H1 (cell line): ENCODE measurements around the gene GRIA1. TPM values are rescaled to one million over a fixed set of nuclear protein-coding genes. Genes with fewer than 3 reads are reported as not detected.

Source experiments
- CTCF ChIA-PET: fragments of 300-600 bp; sonication (Branson Sonifier 250); formaldehyde crosslinking; loops from one replicate; lab custom pipeline; 2021; ENCODE audit not compliant: partially characterized antibody; lab: Charles Lee
- POLR2A ChIA-PET: fragments of 300-600 bp; sonication (Branson Sonifier 250); formaldehyde crosslinking; loops from one replicate; lab custom pipeline; 2021; ENCODE audit warnings: inconsistent platforms; ENCODE audit not compliant: partially characterized antibody; lab: Charles Lee
- DNase-seq, 2 experiments: peaks; one replicate each; pipeline versions ENCODE4 v3.0.0 to v3.0.0-alpha.2; 2010 to 2022; ENCODE audit warnings: low spot score in 2 of 2, low read depth in 1 of 2, mixed read lengths in 1 of 2
- FAIRE-seq: peaks from 2 replicates; lab custom pipeline; 2011; peaks lifted over from hg19 to GRCh38; lab: Jason Lieb, UNC
- H2AFZ ChIP-seq: 2 replicates; pipeline ENCODE4 v1.8.1; 2012; ENCODE audit warnings: low read length, inconsistent platforms
- H2AK5ac ChIP-seq: 2 replicates; pipeline ENCODE4 v1.6.1; 2013; ENCODE audit warnings: low read depth, low read length
- H2BK120ac ChIP-seq: replicated peaks from 2 replicates; pipeline ENCODE3; 2013; ENCODE audit warnings: low read depth, low read length, inconsistent platforms
- H2BK12ac ChIP-seq: 2 replicates; pipeline ENCODE4 v1.6.1; 2013; ENCODE audit warnings: low read depth, low read length
- H2BK15ac ChIP-seq: 2 replicates; pipeline ENCODE4 v1.6.1; 2013; ENCODE audit warnings: low read length
- H2BK20ac ChIP-seq: 2 replicates; pipeline ENCODE4 v1.6.1; 2013; ENCODE audit warnings: low read length
- H2BK5ac ChIP-seq: 2 replicates; pipeline ENCODE4 v1.6.1; 2013; ENCODE audit warnings: low read depth, low read length
- H3K14ac ChIP-seq: 2 replicates; pipeline ENCODE4 v1.6.1; 2013; ENCODE audit warnings: inconsistent platforms; ENCODE audit not compliant: insufficient read length
- H3K18ac ChIP-seq: 2 replicates; pipeline ENCODE4 v1.6.1; 2013; ENCODE audit warnings: low read length; ENCODE audit errors: extremely low read depth
- H3K23ac ChIP-seq: 2 replicates; pipeline ENCODE4 v1.6.1; 2013; ENCODE audit warnings: inconsistent platforms; ENCODE audit not compliant: insufficient read length
- H3K23me2 ChIP-seq: 2 replicates; pipeline ENCODE4 v1.6.1; 2013; ENCODE audit warnings: low read depth, low read length
- H3K27ac ChIP-seq: 2 replicates; pipeline ENCODE4 v1.6.1; 2011; ENCODE audit warnings: low read depth, low read length, inconsistent platforms
- H3K27me3 ChIP-seq, 4 experiments: replicated peaks in 1 of 4; 1 replicate in 1 of 4; 2 replicates in 3 of 4; pipeline versions ENCODE4 v1.6.1 to v1.8.1; 2011 to 2013; ENCODE audit warnings: low read length in 3 of 4, mild to moderate bottlenecking in 3 of 4, inconsistent platforms in 2 of 4, mixed read lengths in 2 of 4, moderate library complexity in 1 of 4; ENCODE audit not compliant: control insufficient read depth in 3 of 4, insufficient read depth in 3 of 4; ENCODE audit errors: extremely low read depth in 1 of 4
- H3K36me3 ChIP-seq, 4 experiments: 2 replicates each; pipeline versions ENCODE4 v1.6.1 to v1.8.1; 2011 to 2013; ENCODE audit warnings: mild to moderate bottlenecking in 4 of 4, low read length in 3 of 4, moderate library complexity in 2 of 4, control low read depth in 1 of 4, inconsistent platforms in 1 of 4; ENCODE audit not compliant: insufficient read depth in 4 of 4, control insufficient read depth in 2 of 4
- H3K4ac ChIP-seq: replicated peaks from 2 replicates; pipeline ENCODE3; 2013; ENCODE audit warnings: low read length, low read depth, mixed read lengths, inconsistent platforms; ENCODE audit not compliant: insufficient read length
- H3K4me1 ChIP-seq, 4 experiments: replicated peaks in 1 of 4; 1 replicate in 1 of 4; 2 replicates in 3 of 4; pipeline versions ENCODE4 v1.6.1 to v1.8.1; 2011 to 2013; ENCODE audit warnings: low read length in 3 of 4, inconsistent platforms in 2 of 4, mixed read lengths in 1 of 4; ENCODE audit not compliant: insufficient read depth in 4 of 4, control insufficient read depth in 3 of 4
- H3K4me2 ChIP-seq, 2 experiments: 2 replicates each; pipeline versions ENCODE4 v1.6.1 to v1.8.1; 2011 to 2013; ENCODE audit warnings: low read depth in 2 of 2, low read length in 2 of 2, control low read depth in 1 of 2, inconsistent platforms in 1 of 2, mild to moderate bottlenecking in 1 of 2; ENCODE audit not compliant: insufficient read depth in 1 of 2
- H3K4me3 ChIP-seq, 4 experiments: fragments of 200-600, 300-600 bp in 1 of 4; sonication (generic), shearing (Covaris generic), sonication (Bioruptor Twin) in 1 of 4; 2 replicates each; pipeline versions ENCODE4 v1.5.1 to v1.8.1; 2011 to 2016; ENCODE audit warnings: low read length in 4 of 4, low read depth in 3 of 4, control low read depth in 2 of 4, inconsistent platforms in 2 of 4, mild to moderate bottlenecking in 2 of 4, mixed read lengths in 1 of 4, moderate library complexity in 1 of 4; ENCODE audit not compliant: insufficient read depth in 2 of 4; ENCODE audit errors: extremely low read depth in 1 of 4
- H3K56ac ChIP-seq: replicated peaks from 2 replicates; pipeline ENCODE3; 2013; ENCODE audit warnings: low read depth, mild to moderate bottlenecking, mixed read lengths, low read length, inconsistent platforms; ENCODE audit not compliant: insufficient read length
- H3K79me1 ChIP-seq: 2 replicates; pipeline ENCODE4 v1.6.1; 2013; ENCODE audit warnings: low read depth, low read length, control low read depth
- H3K79me2 ChIP-seq, 2 experiments: 2 replicates each; pipeline versions ENCODE4 v1.6.1 to v1.8.1; 2012 to 2013; ENCODE audit warnings: low read length in 2 of 2, mild to moderate bottlenecking in 2 of 2, inconsistent platforms in 1 of 2; ENCODE audit not compliant: insufficient read depth in 2 of 2, control insufficient read depth in 1 of 2
- H3K9ac ChIP-seq, 4 experiments: replicated peaks in 1 of 4; 1 replicate in 1 of 4; 2 replicates in 3 of 4; pipeline versions ENCODE4 v1.6.1 to v1.8.1; 2011 to 2013; ENCODE audit warnings: low read depth in 3 of 4, low read length in 3 of 4, control low read depth in 2 of 4, mild to moderate bottlenecking in 2 of 4, moderate library complexity in 2 of 4, inconsistent platforms in 1 of 4; ENCODE audit errors: extremely low read depth in 1 of 4
- H3K9me3 ChIP-seq, 2 experiments: 2 replicates each; pipeline versions ENCODE4 v1.6.1 to v1.8.1; 2012 to 2013; ENCODE audit warnings: mild to moderate bottlenecking in 2 of 2, moderate library complexity in 2 of 2, control low read depth in 1 of 2, inconsistent platforms in 1 of 2, low read depth in 1 of 2, low read length in 1 of 2, mixed read lengths in 1 of 2; ENCODE audit not compliant: insufficient read depth in 2 of 2
- H4K20me1 ChIP-seq, 2 experiments: replicated peaks in 1 of 2; 2 replicates each; pipeline versions ENCODE3 to v1.8.1; 2011 to 2013; ENCODE audit warnings: inconsistent platforms in 2 of 2, low read length in 2 of 2, mild to moderate bottlenecking in 1 of 2; ENCODE audit not compliant: insufficient read depth in 2 of 2, control insufficient read depth in 1 of 2
- H4K5ac ChIP-seq: 2 replicates; pipeline ENCODE4 v1.6.1; 2013; ENCODE audit warnings: low read length, low read depth, mixed read lengths, inconsistent platforms; ENCODE audit not compliant: insufficient read length
- H4K8ac ChIP-seq: 2 replicates; pipeline ENCODE4 v1.8.0; 2013; ENCODE audit warnings: mild to moderate bottlenecking, moderate library complexity, low read length, inconsistent platforms; ENCODE audit not compliant: insufficient read depth; ENCODE audit errors: extremely low read depth
- H4K91ac ChIP-seq: replicated peaks from 2 replicates; pipeline ENCODE3; 2013; ENCODE audit warnings: low read length, mixed read lengths, inconsistent platforms; ENCODE audit not compliant: insufficient read length
- BACH1 ChIP-seq: IDR thresholded peaks from 2 replicates; pipeline ENCODE4 v1.6.1; 2012; ENCODE audit warnings: low read length, improper control_type of control experiment
- FOSL1 ChIP-seq: IDR thresholded peaks from 2 replicates; pipeline ENCODE4 v1.6.1; 2011; ENCODE audit warnings: mild to moderate bottlenecking, low read depth, low read length, moderate library complexity; ENCODE audit not compliant: insufficient read depth
- GABPA ChIP-seq: IDR thresholded peaks from 2 replicates; pipeline ENCODE4 v1.6.1; 2011; ENCODE audit warnings: mild to moderate bottlenecking, low read length, moderate library complexity, borderline replicate concordance; ENCODE audit not compliant: insufficient read depth
- HDAC2 ChIP-seq, 2 experiments: fragments of 300-600 bp in 1 of 2; sonication (generic) in 1 of 2; IDR thresholded peaks; 2 replicates each; pipeline ENCODE4 v1.6.1; 2011 to 2012; ENCODE audit warnings: low read depth in 2 of 2, low read length in 2 of 2, mild to moderate bottlenecking in 2 of 2, moderate library complexity in 2 of 2, borderline replicate concordance in 1 of 2, inconsistent platforms in 1 of 2
- KDM1A ChIP-seq: fragments of 200-600, 300-600 bp; sonication (generic); IDR thresholded peaks from 2 replicates; pipeline ENCODE4 v1.7.1; 2016; ENCODE audit warnings: mild to moderate bottlenecking, low read length, borderline replicate concordance
- SIRT6 ChIP-seq: IDR thresholded peaks from one replicate; pipeline ENCODE4 v1.7.1; 2012; ENCODE audit warnings: low read length, inconsistent platforms
- TAF7 ChIP-seq: optimal IDR thresholded peaks from 2 replicates; pipeline ENCODE3; 2011; ENCODE audit warnings: low read depth, mild to moderate bottlenecking, inconsistent platforms, low read length, moderate library complexity, borderline replicate concordance
- TBP ChIP-seq: IDR thresholded peaks from 2 replicates; pipeline ENCODE4 v1.6.1; 2011; ENCODE audit warnings: low read depth, low read length, improper control_type of control experiment
- YY1 ChIP-seq: IDR thresholded peaks from 2 replicates; pipeline ENCODE4 v1.6.1; 2011; ENCODE audit warnings: low read depth, mild to moderate bottlenecking, low read length
- WGBS, 2 experiments: shearing (Covaris generic) in 1 of 2; methylation state at CpG; one replicate each; pipeline versions ENCODE4 v1.1.6 to v1.1.7; 2013 to 2015; ENCODE audit warnings: low lambda C conversion rate in 2 of 2, mixed read lengths in 2 of 2, inconsistent platforms in 1 of 2, low coverage in 1 of 2, missing lambda C conversion rate in 1 of 2; ENCODE audit not compliant: insufficient replicate concordance in 2 of 2, insufficient coverage in 1 of 2, insufficient read length in 1 of 2; ENCODE audit errors: extremely low coverage in 1 of 2, missing lambda C conversion rate in 1 of 2; 5-methylcytosine and 5-hydroxymethylcytosine counted together
- polyA plus RNA-seq, 7 experiments: library from polyadenylated mRNA; depleted of rRNA in 3 of 7; stranded (reverse) in 5 of 7; unstranded in 2 of 7; fragments of >200 nt in 5 of 7; fragments of 200-250 nt in 2 of 7; gene quantifications; 1 replicate in 5 of 7; 2 replicates in 1 of 7; 4 replicates in 1 of 7; pipeline versions ENCODE4 v1.2.1 to v1.2.3, GENCODE V29; 2011 to 2013; ENCODE audit warnings: missing spikeins in 2 of 7, mixed read lengths in 2 of 7
- total RNA-seq: library from RNA; stranded (reverse); fragmentation: NEBNext Ultra II Directional; extraction: Animal tissue kit (Norgen Biotek cat#: 25700); gene quantifications from 2 replicates; pipeline ENCODE4 v1.2.1, GENCODE V29; 2021

GRIA1 gene
- total and polyA plus RNA-seq, 2 of the 8 experiments (the other 6 are each of a cell fraction or from before 2014, with no cell fraction given) = 0.97 to 2.5 TPM

DNA sequence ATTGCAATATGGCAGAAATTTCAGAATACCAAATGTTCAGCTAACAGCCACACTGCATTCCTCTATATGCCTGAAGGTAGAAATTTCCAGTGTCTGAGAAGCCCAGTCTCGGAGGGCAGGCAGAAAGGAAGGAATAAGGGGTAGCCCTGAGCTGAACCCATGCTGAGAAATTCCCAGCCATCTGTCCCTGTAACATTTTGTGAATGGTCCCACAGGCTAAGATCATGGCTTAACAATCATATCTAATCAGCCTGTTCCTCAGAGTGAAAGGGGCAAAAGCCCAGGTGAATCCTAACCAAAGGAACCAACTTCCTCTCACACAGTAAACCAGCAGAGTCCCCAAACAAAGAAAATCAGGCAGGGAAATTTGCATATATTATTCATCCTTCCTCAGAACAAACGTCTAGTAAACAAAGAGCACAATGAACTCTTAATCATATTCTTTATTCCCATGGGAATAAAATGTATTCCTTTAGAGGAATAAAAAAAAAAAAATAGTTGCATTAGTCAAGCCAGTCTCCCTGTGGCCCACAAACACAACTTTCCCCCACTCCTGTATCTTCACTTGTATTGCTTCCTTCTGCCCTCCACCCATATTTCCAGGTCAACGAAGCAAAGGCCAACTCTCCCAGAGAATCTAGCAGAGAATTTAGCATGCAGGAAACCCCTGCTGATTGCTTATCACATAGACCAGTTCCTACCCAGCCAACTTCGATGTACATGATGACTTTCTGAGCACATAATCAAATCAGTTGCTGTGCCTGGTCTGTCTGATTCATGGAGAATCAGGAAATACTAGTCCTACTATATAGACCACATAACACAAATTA lies 290.6 kb downstream of the GRIA1 start:
- Histone ChIP-seq H3K36me3 (no peaks in the 10 kb centered on the region), H3K9me3 (no peaks in the 10 kb centered on the region), H2BK12ac (no peak overlapping the region), H3K14ac (no peak overlapping the region), H3K4me3 (no peak overlapping the region), H4K91ac (no peak overlapping the region), H2BK5ac (no peak overlapping the region; the same call in 1 of the 2 replicates), H3K79me1 (no peaks in the 10 kb centered on the region), H4K5ac (no peak overlapping the region), H3K4ac (no peak overlapping the region), H2BK15ac (no peak overlapping the region), H3K27me3 (no peaks in the 10 kb centered on the region), H2BK120ac (no peak overlapping the region), H3K4me1 (peaks cover 4 to 16% (median 12%) of the 10 kb centered on the region in 4 experiments; a peak in 5 of 7 replicates), H3K79me2 (no peaks in the 10 kb centered on the region), H3K56ac (no peak overlapping the region), H3K18ac (no peak overlapping the region; the same call in 1 of the 2 replicates), H2AK5ac (no peak overlapping the region), H3K23me2 (no peaks in the 10 kb centered on the region; the same call in 1 of the 2 replicates), H3K4me2 (peak overlapping the region in 1 of 2 experiments; percentile 19; a peak in 2 of 4 replicates), H3K23ac (no peak overlapping the region), H2AFZ (peak overlapping the region; percentile 43; the same call in 1 of the 2 replicates), H4K8ac (no peak overlapping the region), H3K9ac (no peak overlapping the region), H2BK20ac (no peak overlapping the region), H3K27ac (peak overlapping the region; percentile 59; the same call in 1 of the 2 replicates), H4K20me1 (no peaks in the 10 kb centered on the region)
- CTCF ChIA-PET = no interaction called here
- POLR2A ChIA-PET = no interaction called here
- DNase-seq = no peak
- no peak for FAIRE-seq
- WGBS, 2 experiments = 33% methylated on average over 4 of the region's 4 CpGs; no CpG with 5 or more reads in 1 of the 2 experiments
- TF ChIP-seq HDAC2 (IDR thresholded peaks at IDR 0.05; ENCODE audit: borderline replicate concordance in 1 of 2, low read depth in 2 of 2, low read length in 2 of 2) = no peak
- TF ChIP-seq FOSL1 = no peak
- TF ChIP-seq GABPA = no peak
- TF ChIP-seq SIRT6 = no peak
- no peak for TF ChIP-seq YY1
- no peak for TF ChIP-seq KDM1A
- TF ChIP-seq BACH1 = no peak
- TF ChIP-seq TAF7 = no peak
- no peak for TF ChIP-seq TBP
